HG03442 (cell line): Measurements from ENCODE around the gene STK40.

ENCODE experiments used
- ATAC-seq: cut with Tn5 transposase; IDR thresholded peaks from one replicate; pipeline ENCODE4 v1.9.1; 2021; ENCODE audit warnings: mild to moderate bottlenecking, moderate library complexity; ENCODE audit not compliant: unreplicated experiment

The STK40 gene, protein sequence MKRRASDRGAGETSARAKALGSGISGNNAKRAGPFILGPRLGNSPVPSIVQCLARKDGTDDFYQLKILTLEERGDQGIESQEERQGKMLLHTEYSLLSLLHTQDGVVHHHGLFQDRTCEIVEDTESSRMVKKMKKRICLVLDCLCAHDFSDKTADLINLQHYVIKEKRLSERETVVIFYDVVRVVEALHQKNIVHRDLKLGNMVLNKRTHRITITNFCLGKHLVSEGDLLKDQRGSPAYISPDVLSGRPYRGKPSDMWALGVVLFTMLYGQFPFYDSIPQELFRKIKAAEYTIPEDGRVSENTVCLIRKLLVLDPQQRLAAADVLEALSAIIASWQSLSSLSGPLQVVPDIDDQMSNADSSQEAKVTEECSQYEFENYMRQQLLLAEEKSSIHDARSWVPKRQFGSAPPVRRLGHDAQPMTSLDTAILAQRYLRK

GRCh38 chr1:36385410-36386264, at the start of gene STK40:
TSS of gene STK40 (minus strand) at chr1:36385924. CDS start at chr1:36361332, 24,592 bp downstream.
- ATAC-seq: peak; percentile 82

- ATAC-seq: no peak
Observed at GRCh38 chr1:36433102-36433501, 47.4 kb upstream of the STK40 start.

GRCh38 chr1:36432616-36433015, 46.9 kb upstream of the STK40 start:
- ATAC-seq: no peak

DNA sequence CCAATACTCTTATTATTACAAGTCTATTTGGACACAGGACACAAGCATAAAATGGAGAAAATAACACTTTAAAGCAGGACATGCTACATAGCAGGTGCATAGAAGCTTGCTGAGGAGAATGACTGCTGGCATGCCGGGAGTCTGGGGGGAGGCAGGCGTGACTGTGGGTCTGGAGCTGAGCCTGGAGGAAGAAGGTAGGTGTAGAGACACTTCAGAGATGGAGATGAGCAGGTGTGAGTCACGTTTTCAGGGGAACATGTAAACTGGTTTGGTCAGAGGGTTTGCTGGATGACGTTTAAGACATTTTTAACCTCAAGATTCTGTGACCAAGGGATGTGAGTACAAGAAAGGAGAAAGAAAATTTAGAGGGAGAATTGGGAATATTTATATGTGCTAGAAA, 40.1 kb upstream of the STK40 start:
- no peak for ATAC-seq

DNA sequence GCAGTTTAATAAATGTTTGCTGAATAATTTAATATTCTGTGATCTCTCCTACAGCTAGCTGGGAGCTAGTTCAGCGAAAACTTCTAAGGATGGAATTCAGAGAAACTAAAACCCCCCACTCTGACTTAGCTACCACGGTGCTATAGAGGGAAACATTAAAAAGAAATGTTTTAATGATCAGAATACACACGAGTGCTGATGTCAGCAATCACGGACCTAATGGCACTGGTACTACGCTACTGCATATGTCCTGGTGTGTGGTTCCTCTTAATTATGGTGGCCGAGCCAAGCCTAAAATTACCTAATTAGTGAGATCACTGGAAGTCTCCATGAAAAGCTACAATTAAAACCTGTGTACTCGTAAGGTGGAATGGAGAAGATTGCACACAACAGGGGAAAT, 35.9 kb upstream of the STK40 start:
- no peak for ATAC-seq

DNA sequence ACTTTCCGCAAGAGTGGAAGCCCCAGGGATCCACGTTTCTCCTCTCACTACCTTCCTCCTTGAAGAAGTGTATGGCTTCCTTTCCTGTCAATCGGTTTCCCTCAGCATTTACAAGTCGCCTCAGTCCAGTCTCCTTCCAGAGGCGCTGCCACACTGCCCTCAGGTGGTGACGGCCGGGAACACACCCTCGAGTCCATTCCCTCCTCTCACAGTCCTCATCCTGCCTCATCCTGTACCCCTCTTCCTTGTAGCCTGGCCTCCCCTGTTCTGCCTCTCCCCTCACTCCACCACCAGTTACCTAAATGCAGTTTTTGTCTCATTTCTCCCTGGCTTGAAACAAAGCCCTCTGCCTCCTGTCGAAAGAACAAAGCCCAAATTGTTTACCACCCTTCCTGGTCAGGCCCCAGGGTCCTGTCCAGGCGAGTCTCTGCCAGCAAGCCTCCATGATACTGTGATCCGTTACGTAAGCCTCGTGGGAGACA, 35.2 kb upstream of the STK40 start:
- ATAC-seq: no peak

DNA sequence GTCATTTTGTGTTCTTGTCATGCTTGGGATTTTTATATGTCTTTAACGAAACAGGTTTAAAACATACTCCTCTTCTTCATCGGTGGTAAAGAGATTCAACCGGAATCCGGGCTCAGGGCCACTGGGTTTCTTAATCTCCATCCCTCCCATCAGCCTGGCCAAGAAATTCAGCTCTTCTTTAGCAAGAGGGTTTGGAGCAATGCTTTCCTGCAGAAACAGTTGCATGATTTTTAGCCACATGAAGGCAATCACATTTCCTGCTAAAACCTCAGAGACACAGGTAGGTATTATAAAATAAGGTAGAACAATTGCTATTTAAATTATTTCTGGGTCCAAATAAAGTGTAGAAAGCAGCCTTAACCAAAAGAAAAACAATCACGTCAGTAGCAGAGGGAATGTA, 34.7 kb upstream of the STK40 start:
- ATAC-seq: no peak

DNA sequence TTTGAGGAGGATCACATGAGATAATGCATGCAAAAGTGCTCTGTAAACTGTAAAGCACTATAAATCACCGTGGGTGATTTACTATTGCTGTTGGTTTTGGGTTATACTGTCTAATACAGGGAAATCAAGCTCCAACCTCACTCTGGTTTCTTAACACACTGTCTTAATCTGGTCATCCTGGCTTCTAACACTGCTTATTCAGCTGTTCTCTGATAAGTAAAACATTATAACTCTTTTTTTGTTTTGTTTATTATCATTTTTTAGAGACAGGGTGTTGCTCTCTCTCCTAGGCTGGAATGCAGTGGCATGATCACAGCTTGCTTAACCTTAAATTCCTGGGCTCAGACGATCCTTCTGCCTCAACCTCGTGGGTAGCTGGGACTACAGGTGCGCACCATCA, 33.8 kb upstream of the STK40 start:
- ATAC-seq: no peak

- ATAC-seq: no peak
Observed at GRCh38 chr1:36419140-36419539, 33.4 kb upstream of the STK40 start.

DNA sequence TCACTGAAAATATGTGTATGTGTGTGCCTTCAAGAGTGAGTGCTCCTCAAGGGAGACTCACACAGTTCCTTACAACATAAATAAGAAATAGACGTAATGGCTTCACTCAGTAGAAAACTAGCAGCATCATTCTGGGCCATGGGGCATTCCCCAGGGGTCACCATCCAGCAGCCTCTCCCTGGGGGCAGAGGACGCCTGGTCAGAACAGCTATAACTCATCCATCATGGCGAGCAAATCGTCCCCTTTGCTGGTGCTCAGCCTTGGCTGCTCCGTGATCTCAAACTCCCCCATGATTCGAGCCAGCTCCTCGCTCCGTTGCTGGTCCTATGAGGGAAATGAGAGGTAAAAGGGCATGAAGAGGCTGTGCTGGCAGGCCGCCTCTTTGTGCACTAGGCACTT, 32.2 kb upstream of the STK40 start:
- no peak for ATAC-seq

DNA sequence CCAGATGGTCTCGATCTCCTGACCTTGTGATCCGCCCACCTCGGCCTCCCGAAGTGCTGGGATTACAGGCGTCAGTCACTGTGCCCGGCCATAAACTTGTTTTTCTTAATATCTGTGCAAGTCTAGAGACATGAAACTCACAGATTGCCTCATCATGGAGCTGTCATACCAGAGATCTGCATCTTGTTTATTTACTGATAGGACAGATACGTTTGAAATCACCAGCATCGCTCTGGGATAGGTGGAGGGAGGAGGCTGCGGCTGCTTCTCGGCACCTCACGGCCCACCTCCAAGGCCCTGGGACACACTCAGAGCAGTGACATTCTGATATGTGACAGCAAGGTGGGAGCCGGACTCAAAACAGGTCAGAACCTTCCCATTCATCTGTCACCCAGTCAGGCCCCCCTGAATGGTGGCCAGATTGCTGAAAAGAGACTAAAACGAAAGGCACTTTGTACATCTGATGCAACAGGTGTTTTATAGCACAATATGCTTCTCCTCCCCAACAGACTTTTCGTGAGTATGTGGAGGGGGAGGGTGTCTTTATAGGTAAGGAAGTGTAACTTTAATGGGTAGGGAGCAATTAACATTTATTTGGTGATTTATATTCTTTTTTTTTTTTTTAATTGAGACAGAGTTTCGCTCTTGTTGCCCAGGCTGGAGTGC, 30.1 kb upstream of the STK40 start:
- ATAC-seq: no peak

GRCh38 chr1:36414384-36414783, 28.7 kb upstream of the STK40 start:
- no peak for ATAC-seq

DNA sequence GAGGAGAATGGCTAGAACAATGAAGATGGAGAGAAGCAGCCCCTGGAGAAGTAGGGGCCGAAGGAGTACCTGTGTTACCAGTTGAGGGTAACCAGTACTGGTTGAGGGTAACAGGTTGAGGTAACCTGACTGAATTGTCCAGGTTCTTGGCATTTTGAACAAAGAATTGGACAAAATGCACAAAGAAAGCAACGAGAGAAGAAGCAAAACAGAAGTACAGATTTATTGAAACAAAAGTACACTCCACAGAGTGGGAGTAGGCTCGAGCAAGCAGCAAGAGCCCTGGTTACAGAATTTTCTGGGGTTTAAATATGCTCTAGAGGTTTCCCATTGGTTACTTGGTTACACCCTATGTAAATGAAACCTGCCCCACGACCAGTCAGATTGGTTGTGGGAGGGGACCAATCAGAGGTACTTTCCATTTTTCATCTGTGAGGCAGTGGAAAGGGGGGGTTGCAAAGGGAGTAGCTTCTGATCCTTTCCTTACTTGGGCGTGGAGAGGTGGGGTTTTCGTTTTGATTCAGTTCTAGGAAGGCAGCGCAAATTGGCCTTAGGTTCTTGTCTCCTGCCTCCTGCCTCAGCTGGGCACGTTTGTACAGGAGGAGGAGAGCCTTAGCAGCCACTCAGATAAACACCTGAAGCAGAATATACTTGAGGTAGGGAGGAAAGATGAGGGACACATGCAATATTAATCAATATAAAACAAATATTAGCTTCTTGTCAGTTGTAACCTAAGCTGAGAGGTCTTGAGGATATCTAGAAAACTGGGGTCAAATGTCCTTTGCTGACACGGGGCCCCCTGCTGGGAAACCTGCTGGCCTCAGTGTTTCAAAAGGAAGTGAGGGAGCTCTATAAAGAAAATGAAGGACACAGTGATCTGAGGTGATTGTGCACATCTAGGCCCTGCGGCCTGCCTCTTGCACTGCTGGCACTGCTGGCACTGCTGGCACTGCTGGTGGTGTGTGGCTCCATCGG, 26.2 kb upstream of the STK40 start:
- ATAC-seq: no peak

DNA sequence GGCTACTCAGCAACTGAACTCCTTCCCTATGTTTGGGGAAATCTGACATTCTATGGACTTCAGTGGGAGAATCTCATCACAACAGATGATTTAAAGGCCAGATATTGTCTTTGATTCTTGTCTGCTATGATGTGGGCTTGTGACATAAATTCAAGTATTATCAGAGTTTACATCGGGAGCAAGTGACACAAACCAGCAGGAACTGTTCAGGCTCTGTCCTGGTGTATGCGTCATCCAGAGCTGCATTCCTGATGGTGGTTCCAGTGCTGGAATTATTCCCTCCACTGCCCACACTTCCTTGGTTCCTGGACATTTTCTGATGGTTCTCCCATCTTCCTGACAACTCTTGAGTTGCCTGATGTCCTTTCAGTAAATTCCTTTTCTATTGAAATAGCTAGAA, 22.8 kb upstream of the STK40 start:
- no peak for ATAC-seq

DNA sequence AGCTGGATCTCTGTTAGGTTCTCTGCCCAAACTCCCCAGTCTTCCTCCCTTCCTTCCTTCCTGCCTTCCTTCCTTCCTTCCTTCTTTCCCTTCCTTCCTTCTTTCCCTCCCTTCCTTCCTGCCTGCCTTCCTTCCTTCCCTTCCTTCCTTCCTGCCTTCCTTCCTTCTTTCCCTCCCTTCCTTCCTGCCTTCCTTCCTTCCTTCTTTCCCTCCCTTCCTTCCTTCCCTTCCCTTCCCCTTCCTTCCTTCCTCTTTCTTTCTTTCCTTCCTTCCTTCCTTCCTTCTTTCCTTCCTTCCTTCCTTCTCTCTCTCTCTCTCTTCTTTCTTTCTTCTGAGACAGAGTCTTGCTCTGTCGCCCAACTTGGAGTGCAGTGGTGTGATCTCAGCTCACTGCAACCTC, 20.7 kb upstream of the STK40 start:
- no peak for ATAC-seq

DNA sequence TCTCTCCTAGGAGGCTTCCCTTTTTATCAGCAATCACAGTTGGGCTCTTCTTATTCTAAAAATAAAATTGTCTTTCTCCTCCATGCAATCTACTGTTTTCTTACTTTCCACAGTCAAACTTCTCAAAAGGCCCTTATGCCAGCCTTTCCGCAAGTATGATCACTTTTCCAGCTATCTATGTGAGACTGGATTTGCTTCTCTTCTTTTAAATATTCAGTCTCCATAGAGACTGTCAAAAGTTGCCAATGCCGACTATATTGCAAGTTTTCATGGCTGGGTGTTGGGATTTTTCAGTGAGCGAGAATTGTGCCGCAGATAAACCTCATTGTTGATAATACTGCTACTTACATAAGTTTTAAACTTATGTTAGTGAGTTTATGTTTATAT, 16.8 kb upstream of the STK40 start:
- ATAC-seq: no peak

GRCh38 chr1:36401602-36402503, 16.1 kb upstream of the STK40 start:
- no peak for ATAC-seq

DNA sequence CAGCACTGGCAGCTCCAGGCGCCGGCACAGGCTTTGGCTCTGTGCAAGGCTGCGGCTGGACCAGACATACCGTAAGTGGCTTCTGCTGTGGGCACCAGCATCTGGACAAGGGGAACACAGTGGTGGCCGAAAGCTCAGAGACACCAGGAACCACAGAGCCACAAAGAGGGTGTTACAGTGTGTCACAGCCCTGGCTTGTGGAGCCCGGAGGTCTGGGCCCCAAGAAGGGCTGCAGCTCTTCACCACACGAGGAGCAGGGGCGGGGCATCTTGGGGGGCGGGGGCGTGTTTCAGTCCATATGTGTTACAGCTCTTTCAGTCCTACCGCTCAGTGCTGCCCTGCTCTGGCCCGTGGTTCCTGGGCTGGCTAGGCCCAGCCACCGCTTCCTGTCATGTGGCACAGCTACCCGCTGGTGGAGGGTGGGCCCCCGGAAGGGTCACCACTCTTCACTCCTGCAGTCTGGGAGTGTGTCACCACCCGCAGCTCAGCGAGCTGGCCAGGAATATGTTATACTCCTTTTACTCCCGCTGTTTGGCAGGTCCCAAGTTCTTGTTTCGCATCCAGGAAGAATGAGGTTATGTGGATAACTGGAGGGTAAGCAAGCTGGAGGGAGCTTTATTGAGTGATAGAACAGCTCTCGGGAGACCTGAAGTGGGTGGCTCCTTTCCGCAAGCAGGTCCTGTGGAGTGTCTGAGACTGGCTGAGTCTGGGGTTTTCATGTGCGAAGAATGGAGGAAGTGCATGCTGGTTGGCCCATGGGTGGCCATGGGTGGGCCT, 15.3 kb upstream of the STK40 start:
- ATAC-seq: peak; percentile 65

GRCh38 chr1:36400514-36400824, 14.7 kb upstream of the STK40 start:
- no peak for ATAC-seq
